OCI-LY7 (cell line): ENCODE data around the gene AATK.

ENCODE experiments used
- CTCF ChIP-seq: fragments of 200-600 bp; sonication (generic); conservative IDR thresholded peaks from 2 replicates; pipeline ENCODE4 v1.5.1; 2014; ENCODE audit warnings: mild to moderate bottlenecking, antibody characterized with exemption, low read length, moderate library complexity, mixed read lengths
- EZH2phosphoT487 ChIP-seq: fragments of 200-600 bp; sonication (generic); IDR thresholded peaks from 2 replicates; pipeline ENCODE4 v1.6.1; 2018; ENCODE audit warnings: low read depth, borderline replicate concordance, mild to moderate bottlenecking, mixed run types, antibody characterized with exemption, low read length, moderate library complexity, mixed read lengths

- TF ChIP-seq CTCF (no peak), EZH2phosphoT487 (no peak)
Measured at GRCh38 chr17:81202318-81202717, 36.3 kb upstream of the AATK start.
